ENCODE data around the gene MX1. TPM values are rescaled to one million over a fixed set of nuclear protein-coding genes. Genes with fewer than 3 reads are reported as not detected.

MX1 gene
- total and polyA plus RNA-seq, 2 experiments from 2014 or later: 2.1 to 6.5 TPM

DNA sequence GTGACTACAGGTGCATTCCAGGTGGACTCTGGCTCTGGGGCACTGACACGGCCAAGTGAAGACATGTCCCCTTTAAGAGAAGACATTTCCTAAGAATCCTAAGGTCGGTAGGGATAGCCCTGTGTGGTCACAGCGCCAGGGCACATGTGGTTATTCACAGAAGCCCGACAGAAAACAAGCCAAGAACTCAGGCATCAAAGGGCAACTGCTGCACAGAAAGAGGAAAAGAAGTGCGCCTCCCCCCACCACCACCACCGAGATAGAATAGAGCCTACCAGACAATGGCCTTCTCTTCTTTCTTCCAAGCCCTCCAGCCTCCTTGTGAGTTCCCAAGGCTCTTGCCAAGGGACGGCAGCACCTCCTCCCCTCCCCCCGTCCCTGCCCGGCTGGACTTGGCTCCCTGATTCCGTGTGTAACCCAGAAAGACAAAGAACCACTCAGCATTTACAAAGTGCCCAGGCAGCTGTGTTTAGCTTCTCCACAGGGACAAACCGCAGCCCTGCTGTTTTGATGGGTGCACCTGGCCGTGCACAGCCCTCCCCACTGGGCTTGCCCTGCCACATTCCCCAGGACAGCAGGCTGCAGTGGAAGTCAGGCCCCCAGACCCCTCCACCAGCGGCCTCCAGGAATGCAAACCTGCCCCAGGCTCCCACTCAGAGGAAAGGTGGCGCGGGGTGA, 51.7 kb downstream of the MX1 start (continued):
- TF ChIP-seq, protein P1, sequence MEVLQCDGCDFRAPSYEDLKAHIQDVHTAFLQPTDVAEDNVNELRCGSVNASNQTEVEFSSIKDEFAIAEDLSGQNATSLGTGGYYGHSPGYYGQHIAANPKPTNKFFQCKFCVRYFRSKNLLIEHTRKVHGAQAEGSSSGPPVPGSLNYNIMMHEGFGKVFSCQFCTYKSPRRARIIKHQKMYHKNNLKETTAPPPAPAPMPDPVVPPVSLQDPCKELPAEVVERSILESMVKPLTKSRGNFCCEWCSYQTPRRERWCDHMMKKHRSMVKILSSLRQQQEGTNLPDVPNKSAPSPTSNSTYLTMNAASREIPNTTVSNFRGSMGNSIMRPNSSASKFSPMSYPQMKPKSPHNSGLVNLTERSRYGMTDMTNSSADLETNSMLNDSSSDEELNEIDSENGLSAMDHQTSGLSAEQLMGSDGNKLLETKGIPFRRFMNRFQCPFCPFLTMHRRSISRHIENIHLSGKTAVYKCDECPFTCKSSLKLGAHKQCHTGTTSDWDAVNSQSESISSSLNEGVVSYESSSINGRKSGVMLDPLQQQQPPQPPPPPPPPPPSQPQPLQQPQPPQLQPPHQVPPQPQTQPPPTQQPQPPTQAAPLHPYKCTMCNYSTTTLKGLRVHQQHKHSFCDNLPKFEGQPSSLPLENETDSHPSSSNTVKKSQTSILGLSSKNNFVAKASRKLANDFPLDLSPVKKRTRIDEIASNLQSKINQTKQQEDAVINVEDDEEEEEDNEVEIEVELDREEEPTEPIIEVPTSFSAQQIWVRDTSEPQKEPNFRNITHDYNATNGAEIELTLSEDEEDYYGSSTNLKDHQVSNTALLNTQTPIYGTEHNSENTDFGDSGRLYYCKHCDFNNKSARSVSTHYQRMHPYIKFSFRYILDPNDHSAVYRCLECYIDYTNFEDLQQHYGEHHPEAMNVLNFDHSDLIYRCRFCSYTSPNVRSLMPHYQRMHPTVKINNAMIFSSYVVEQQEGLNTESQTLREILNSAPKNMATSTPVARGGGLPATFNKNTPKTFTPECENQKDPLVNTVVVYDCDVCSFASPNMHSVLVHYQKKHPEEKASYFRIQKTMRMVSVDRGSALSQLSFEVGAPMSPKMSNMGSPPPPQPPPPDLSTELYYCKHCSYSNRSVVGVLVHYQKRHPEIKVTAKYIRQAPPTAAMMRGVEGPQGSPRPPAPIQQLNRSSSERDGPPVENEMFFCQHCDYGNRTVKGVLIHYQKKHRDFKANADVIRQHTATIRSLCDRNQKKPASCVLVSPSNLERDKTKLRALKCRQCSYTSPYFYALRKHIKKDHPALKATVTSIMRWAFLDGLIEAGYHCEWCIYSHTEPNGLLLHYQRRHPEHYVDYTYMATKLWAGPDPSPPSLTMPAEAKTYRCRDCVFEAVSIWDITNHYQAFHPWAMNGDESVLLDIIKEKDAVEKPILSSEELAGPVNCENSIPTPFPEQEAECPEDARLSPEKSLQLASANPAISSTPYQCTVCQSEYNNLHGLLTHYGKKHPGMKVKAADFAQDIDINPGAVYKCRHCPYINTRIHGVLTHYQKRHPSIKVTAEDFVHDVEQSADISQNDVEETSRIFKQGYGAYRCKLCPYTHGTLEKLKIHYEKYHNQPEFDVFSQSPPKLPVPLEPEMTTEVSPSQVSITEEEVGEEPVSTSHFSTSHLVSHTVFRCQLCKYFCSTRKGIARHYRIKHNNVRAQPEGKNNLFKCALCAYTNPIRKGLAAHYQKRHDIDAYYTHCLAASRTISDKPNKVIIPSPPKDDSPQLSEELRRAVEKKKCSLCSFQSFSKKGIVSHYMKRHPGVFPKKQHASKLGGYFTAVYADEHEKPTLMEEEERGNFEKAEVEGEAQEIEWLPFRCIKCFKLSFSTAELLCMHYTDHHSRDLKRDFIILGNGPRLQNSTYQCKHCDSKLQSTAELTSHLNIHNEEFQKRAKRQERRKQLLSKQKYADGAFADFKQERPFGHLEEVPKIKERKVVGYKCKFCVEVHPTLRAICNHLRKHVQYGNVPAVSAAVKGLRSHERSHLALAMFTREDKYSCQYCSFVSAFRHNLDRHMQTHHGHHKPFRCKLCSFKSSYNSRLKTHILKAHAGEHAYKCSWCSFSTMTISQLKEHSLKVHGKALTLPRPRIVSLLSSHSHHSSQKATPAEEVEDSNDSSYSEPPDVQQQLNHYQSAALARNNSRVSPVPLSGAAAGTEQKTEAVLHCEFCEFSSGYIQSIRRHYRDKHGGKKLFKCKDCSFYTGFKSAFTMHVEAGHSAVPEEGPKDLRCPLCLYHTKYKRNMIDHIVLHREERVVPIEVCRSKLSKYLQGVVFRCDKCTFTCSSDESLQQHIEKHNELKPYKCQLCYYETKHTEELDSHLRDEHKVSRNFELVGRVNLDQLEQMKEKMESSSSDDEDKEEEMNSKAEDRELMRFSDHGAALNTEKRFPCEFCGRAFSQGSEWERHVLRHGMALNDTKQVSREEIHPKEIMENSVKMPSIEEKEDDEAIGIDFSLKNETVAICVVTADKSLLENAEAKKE (CRISPR knock-in tag; IDR thresholded peaks at IDR 0.05): 0 out of 2 replicates have a peak, but pooled peaks have one; percentile 65
- TF ChIP-seq ZNF331 (CRISPR knock-in tag; IDR thresholded peaks at IDR 0.05; ENCODE audit: low read depth): no peak

DNA sequence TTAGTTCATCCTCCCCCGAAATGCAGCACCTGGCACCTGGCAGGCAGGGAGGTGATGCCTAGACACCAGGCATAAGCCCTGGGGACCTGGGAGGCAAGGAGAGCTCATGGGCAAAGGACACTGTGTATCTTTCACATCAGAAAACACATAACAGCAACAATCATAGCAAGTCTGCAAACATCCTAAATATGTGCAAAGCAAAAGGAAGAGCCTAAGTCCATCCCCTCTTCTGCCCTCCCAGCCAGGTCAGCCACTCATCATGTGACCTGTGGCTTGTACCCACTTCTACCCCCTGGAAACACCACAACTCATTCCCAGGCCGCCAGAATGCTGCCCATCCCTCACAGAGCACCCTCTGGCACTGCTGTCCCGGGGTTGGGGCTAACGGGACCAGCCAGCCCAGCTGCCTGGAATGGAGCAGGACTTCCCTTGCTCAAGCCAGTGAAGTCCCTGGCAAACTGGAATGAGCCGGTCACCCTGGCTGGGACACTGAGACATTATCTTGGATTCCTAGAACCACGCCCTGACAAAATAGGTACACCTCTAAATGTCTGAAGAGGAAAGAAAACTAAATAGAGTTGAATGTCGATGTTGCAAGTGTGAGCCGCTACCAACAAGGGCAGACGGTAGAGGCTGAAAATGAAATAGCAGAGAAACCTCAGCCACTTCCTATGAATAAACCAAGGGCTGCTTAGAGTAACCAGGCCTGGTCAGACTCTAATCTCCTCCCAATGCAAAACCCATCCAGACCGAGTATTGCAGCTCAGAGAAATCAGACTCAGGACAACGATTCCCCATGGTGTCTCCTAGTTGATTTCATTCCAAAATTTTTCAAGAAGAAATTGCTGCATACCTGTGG, 52.5 kb downstream of the MX1 start:
- Histone ChIP-seq H3K36me3 (ENCODE audit: insufficient read depth) (no peaks in the 10 kb centered on the region), H3K27ac (ENCODE audit: low read depth) (0 out of 2 replicates have a peak overlapping the region, but pooled peaks have one; percentile 83), H3K9me2 (ENCODE audit: insufficient read depth) (no peaks in the 10 kb centered on the region), H2AFZ (peak overlapping the region; percentile 76), H3K79me2 (replicated peaks; ENCODE audit: insufficient read depth) (no peaks in the 10 kb centered on the region), H4K20me1 (replicated peaks; ENCODE audit: insufficient read depth) (no peaks in the 10 kb centered on the region), H3F3A (replicated peaks; ENCODE audit: low read depth) (0 out of 2 replicates have a peak, but pooled peaks cover 5% of the 10 kb centered on the region), H3K27me3 (ENCODE audit: insufficient read depth) (no peaks in the 10 kb centered on the region), H3K4me3 (peak overlapping the region; percentile 35; the same call in 1 of the 2 replicates), H3K4me2 (peak overlapping the region; percentile 65), H3K4me1 (ENCODE audit: insufficient read depth) (peaks cover 27% of the 10 kb centered on the region)
- peaks cover 47% of the 10 kb centered on the region for H3K4me1 Mint-ChIP-seq
- DNase-seq (ENCODE audit: low spot score): peak; percentile 16
- no peak for TF ChIP-seq NANOG (IDR thresholded peaks at IDR 0.05; ENCODE audit: borderline replicate concordance)
- peaks cover 7% of the 10 kb centered on the region for H3K36me3 Mint-ChIP-seq (ENCODE audit: low read depth)
- peak overlapping the region; percentile 90 for H3K27ac Mint-ChIP-seq
- H3K9me3 Mint-ChIP-seq: no peaks in the 10 kb centered on the region
- ATAC-seq: peak; percentile 18
- H3K27me3 Mint-ChIP-seq (ENCODE audit: insufficient read depth, low read depth, poor library complexity): no peaks in the 10 kb centered on the region
- peak overlapping the region; percentile 63; the same call in 2 of the 3 replicates for H3K4me3 Mint-ChIP-seq
